ENCODE data around the gene SPDYC. TPM values are rescaled to one million over a fixed set of nuclear protein-coding genes. Genes with fewer than 3 reads are reported as not detected.

The SPDYC gene
- total and polyA plus RNA-seq, 2 experiments from 2014 or later, result 0.27 TPM; not detected in 1

- TF ChIP-seq, protein P1, sequence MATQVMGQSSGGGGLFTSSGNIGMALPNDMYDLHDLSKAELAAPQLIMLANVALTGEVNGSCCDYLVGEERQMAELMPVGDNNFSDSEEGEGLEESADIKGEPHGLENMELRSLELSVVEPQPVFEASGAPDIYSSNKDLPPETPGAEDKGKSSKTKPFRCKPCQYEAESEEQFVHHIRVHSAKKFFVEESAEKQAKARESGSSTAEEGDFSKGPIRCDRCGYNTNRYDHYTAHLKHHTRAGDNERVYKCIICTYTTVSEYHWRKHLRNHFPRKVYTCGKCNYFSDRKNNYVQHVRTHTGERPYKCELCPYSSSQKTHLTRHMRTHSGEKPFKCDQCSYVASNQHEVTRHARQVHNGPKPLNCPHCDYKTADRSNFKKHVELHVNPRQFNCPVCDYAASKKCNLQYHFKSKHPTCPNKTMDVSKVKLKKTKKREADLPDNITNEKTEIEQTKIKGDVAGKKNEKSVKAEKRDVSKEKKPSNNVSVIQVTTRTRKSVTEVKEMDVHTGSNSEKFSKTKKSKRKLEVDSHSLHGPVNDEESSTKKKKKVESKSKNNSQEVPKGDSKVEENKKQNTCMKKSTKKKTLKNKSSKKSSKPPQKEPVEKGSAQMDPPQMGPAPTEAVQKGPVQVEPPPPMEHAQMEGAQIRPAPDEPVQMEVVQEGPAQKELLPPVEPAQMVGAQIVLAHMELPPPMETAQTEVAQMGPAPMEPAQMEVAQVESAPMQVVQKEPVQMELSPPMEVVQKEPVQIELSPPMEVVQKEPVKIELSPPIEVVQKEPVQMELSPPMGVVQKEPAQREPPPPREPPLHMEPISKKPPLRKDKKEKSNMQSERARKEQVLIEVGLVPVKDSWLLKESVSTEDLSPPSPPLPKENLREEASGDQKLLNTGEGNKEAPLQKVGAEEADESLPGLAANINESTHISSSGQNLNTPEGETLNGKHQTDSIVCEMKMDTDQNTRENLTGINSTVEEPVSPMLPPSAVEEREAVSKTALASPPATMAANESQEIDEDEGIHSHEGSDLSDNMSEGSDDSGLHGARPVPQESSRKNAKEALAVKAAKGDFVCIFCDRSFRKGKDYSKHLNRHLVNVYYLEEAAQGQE (IDR thresholded peaks at IDR 0.05; ENCODE audit: unreplicated experiment), result no peak
Measured at GRCh38 chr11:65210361-65210731, 40.3 kb downstream of the SPDYC start (continued).

GRCh38 chr11:65210748-65211147 lies 40.7 kb downstream of the SPDYC start:
- Histone ChIP-seq H2AFZ (no peak overlapping the region), H3K4me1 (ENCODE audit: insufficient read depth) (peaks cover 37% of the 10 kb centered on the region), H3K27ac (ENCODE audit: low read depth) (no peak overlapping the region), H3K9me2 (ENCODE audit: insufficient read depth) (no peaks in the 10 kb centered on the region), H3K4me3 (no peak overlapping the region), H3K27me3 (ENCODE audit: insufficient read depth) (no peaks in the 10 kb centered on the region), H4K20me1 (replicated peaks; ENCODE audit: insufficient read depth) (0 out of 2 replicates have a peak, but pooled peaks cover 4% of the 10 kb centered on the region), H3K79me2 (replicated peaks; ENCODE audit: insufficient read depth) (no peaks in the 10 kb centered on the region), H3F3A (replicated peaks; ENCODE audit: low read depth) (peaks cover 26% of the 10 kb centered on the region), H3K36me3 (ENCODE audit: insufficient read depth) (peaks cover 9% of the 10 kb centered on the region), H3K4me2 (no peak overlapping the region)
- Mint-ChIP-seq H3K9me3 (no peaks in the 10 kb centered on the region), H3K27me3 (ENCODE audit: insufficient read depth, low read depth, poor library complexity) (peaks cover 22% of the 10 kb centered on the region), H3K4me1 (peaks cover 43% of the 10 kb centered on the region), H3K27ac (no peak overlapping the region), H3K4me3 (no peak overlapping the region), H3K36me3 (ENCODE audit: low read depth) (peaks cover 46% of the 10 kb centered on the region)
- no peak for ATAC-seq
- no peak for TF ChIP-seq ZNF114 (CRISPR knock-in tag; IDR thresholded peaks at IDR 0.05)
- TF ChIP-seq JUNB (IDR thresholded peaks at IDR 0.05; ENCODE audit: unreplicated experiment), result no peak
- no peak for DNase-seq (ENCODE audit: low spot score)

DNA sequence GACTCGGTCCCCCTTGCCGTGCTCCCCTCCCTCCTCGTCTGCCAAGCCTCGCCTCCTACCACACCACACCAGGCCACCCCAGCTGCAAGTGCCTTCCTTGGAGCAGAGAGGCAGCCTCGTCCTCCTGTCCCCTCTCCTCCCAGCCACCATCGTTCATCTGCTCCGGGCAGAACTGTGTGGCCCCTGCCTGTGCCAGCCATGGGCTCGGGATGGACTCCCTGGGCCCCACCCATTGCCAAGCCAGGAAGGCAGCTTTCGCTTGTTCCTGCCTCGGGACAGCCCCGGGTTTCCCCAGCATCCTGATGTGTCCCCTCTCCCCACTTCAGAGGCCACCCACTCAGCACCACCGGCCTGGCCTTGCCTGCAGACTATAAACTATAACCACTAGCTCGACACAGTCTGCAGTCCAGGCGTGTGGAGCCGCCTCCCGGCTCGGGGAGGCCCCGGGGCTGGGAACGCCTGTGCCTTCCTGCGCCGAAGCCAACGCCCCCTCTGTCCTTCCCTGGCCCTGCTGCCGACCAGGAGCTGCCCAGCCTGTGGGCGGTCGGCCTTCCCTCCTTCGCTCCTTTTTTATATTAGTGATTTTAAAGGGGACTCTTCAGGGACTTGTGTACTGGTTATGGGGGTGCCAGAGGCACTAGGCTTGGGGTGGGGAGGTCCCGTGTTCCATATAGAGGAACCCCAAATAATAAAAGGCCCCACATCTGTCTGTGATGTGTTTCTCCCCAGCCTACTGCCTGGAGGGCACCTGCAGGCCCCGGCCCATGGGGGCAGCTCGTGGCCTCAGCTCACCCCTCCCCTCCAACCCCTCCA lies 41.5 kb downstream of the SPDYC start:
- DNase-seq (ENCODE audit: low spot score) (no peak), ATAC-seq (peak; percentile 2; the same call in 2 of the 3 replicates)
- peaks cover 22% of the 10 kb centered on the region for H3K27me3 Mint-ChIP-seq (ENCODE audit: insufficient read depth, low read depth, poor library complexity)
- Histone ChIP-seq H3K4me1 (ENCODE audit: insufficient read depth) (peaks cover 37% of the 10 kb centered on the region), H3K9me2 (ENCODE audit: insufficient read depth) (no peaks in the 10 kb centered on the region), H3K4me3 (no peak overlapping the region), H3K4me2 (peak overlapping the region; percentile 70), H3K27me3 (ENCODE audit: insufficient read depth) (no peaks in the 10 kb centered on the region), H3F3A (replicated peaks; ENCODE audit: low read depth) (peaks cover 22% of the 10 kb centered on the region), H2AFZ (no peak overlapping the region), H3K79me2 (replicated peaks; ENCODE audit: insufficient read depth) (no peaks in the 10 kb centered on the region), H4K20me1 (replicated peaks; ENCODE audit: insufficient read depth) (0 out of 2 replicates have a peak, but pooled peaks cover 4% of the 10 kb centered on the region), H3K36me3 (ENCODE audit: insufficient read depth) (peaks cover 3% of the 10 kb centered on the region; the same call in 1 of the 2 replicates), H3K27ac (ENCODE audit: low read depth) (peak overlapping the region; percentile 91; the same call in 1 of the 2 replicates)
- peaks cover 42% of the 10 kb centered on the region for H3K36me3 Mint-ChIP-seq (ENCODE audit: low read depth)
- no peak overlapping the region for H3K4me3 Mint-ChIP-seq
- peak overlapping the region; percentile 98; the same call in 1 of the 2 replicates for H3K27ac Mint-ChIP-seq
- H3K9me3 Mint-ChIP-seq, result no peaks in the 10 kb centered on the region
- H3K4me1 Mint-ChIP-seq, result peaks cover 44% of the 10 kb centered on the region
- TF ChIP-seq ETS1 (IDR thresholded peaks at IDR 0.05) (no peak), CTCF (conservative IDR thresholded peaks at IDR 0.05; ENCODE audit: low read depth in 2 of 2) (no peak), STAT1 (IDR thresholded peaks at IDR 0.05; ENCODE audit: unreplicated experiment) (no peak)
